Left renal pelvis (tissue), 4 donors: ENCODE measurements around the gene ARHGAP11B.
"Not testable (repeated sequence)": the region's sequence is repeated elsewhere in the genome, so short reads cannot be mapped to it uniquely, and the experiment has no call there.

ENCODE experiments used
- DNase-seq, 4 donors: peaks; one replicate each; pipeline ENCODE4 v3.0.0-alpha.2; 2013; ENCODE audit warnings: low read depth in 4 of 4, low spot score in 3 of 4

ARHGAP11B gene

GRCh38 chr15:30625436-30626193 lies at the start of gene ARHGAP11B:
Gene ARHGAP11B (plus strand): TSS chr15:30626128.
- peak; percentile 96 to 99 (median 98) for DNase-seq

DNA sequence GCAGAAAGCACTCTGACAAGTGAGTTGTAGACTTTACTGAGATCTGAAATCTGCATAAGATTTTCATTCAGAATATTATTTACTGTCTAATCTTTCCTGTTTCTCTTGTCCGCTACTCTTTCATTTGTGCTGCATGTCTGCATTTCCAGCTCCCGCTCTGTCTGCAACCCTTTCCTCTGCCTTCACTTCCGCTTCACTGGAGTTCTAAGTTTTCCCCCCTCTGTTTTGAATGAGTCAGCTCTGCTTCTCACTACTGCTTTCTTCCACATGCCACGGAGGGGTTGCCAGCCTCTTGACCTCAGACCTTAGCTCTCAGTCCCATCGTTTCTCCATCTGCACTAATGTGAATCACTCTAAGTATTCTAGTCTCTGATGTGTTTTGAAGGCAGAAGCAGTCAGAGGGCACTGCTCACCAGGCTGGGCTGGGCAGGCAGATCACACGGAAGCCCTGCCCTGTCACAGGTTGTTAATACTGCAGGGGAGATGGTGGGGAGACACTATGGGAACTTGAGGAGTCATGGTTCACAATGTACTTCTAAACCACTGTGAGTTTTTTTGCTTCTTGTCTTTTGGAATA lies 46.4 kb upstream of the ARHGAP11B start:
- not testable (repeated sequence) for DNase-seq

GRCh38 chr15:30580716-30581115 lies 45.2 kb upstream of the ARHGAP11B start:
- not testable (repeated sequence) for DNase-seq

DNA sequence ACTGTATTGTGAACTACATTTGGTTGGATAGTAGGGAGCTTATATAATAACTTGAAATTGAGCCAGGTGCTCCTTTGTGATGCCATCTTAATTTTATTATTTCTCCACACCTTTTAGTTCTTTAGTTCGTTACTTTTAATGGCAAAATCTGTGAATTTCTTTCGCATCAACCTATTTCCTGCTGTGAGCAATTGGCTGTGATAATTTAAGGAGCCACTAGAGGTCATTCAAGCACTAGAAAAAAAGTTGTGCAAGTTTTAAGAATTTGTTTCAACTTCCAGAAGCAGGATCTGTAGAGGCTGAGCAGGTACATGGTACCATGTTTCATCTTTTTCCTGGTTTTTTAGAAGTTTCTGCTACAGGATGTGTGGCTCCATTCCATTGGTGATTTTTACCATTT lies 27.0 kb upstream of the ARHGAP11B start:
- DNase-seq = not testable (repeated sequence)

DNA sequence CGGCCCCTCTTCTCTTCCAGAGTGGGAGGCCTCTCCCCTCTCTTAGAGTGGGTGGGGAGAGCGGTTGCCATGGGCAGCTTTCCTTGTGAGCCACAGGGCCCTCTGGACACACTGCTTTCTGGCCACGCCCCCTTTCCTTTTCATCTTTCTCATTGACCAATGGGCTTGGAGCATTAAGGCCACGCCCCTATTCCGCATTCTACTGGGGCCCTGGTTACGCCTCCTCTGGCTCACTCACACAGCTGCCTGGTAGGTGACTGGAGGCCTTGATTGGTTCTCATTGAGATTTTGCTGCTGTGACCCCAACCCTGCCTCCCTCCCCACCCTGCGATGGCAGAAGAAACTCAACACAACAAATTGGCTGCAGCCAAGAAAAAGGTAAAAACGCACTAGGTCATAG lies 22.1 kb upstream of the ARHGAP11B start, which contains the start of gene GOLGA8H:
Gene GOLGA8H (plus strand): TSS at position 233 of the 400 bp plus-strand sequence. CDS start 98 bp downstream, at position 331.
- DNase-seq = not testable (repeated sequence)

DNA sequence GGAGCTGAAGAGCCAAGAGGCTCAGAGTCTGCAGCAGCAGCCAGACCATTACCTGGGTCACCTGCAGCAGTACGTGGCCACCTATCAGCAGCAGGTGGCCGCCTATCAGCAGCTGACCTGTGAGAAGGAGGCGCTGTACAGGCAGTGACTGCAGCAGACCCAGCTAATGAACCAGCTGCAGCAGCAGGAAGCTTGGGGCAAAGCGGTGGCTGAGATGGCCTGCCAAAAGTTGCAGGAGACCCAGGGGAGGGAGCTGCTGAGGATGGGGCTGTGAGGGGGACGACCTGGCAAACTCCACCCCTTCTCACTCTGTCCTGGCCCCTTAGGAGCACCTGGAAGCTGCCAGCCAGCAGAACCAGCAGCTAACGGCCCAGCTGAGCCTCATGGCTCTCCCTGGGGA lies 13.7 kb upstream of the ARHGAP11B start:
- not testable (repeated sequence) for DNase-seq

DNA sequence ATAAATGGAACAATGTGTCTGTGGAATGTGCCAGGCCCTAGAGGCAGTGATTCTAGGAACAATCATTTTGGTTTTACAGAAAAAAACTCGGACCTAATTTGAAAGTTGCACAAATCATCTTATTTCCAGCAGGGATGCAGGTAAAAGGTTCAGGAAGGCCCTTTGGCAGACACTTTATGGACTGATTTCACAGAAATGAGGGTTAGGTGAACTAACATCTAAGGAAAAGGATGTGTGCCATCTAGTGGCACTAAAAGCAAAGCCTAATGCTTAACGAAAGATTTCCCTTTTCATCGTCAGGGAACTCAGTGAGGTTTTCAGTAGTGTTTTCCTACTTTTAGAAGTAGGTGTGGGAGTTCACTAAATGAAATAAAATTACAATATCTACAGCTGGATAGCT lies 4.6 kb upstream of the ARHGAP11B start:
- not testable (repeated sequence) for DNase-seq

GRCh38 chr15:30626194-30626565 lies 252 bp downstream of the ARHGAP11B start:
- peak in 2 of 4 donors; percentile 6 to 21 for DNase-seq

DNA sequence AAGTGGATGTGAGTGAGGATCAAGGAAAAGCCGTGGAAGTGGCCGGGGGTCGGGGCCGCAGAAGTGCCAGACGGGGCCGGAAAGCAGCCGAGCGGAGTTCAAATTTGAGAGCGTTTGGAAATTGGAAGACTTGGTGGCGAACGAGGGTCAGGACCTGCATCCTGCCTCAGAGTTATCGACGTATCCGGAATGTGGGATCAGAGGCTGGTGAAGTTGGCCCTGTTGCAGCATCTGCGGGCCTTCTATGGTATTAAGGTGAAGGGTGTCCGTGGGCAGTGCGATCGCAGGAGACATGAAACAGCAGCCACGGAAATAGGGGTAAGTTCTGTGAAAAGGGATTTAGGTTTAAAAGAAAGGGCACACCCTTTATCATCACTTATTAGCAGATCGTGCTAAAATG lies 704 bp downstream of the ARHGAP11B start:
- not testable (repeated sequence) for DNase-seq

DNA sequence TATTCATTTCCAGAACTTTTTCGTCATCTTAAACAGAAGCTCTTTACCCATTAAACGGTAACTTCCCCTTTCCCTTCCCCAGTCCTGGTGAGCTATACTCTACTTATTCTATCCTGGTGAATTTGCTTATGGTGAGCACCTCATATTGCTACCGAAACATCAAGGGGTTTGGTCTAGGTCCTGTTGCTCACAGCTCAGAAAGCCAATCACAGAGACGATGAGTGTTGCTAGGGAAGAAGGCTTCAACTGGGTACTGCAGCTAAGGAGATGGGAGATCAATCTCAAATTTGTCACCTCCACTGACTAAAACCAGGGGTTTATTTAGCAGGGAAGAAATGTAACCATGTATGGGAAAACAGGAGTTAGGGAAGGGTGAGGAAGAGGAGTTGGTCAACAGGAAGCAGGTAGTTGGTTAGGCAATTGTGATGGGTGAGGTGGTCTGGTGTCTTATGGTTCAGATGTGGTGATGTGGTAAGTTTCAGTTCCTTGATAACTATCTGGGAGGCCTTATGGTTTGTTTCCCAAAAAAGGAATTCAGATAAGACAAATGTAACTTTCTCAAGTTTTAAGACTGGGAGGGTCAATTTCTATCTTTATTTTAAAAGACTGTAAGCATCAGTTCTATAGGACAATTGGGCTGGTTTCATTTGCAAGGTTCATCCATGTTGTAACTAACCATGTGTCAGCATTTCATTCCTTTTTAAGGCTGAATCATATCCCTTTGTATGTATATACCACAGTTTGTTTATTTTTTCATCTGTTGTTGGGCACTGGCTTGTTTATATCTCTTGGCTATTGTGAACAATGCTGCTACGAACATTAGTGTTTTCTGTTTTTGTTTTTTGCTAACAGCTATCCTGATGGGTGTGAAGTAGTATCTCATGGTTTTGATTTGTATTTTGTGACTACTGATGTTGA lies 24.3 kb downstream of the ARHGAP11B start:
- no peak for DNase-seq

DNA sequence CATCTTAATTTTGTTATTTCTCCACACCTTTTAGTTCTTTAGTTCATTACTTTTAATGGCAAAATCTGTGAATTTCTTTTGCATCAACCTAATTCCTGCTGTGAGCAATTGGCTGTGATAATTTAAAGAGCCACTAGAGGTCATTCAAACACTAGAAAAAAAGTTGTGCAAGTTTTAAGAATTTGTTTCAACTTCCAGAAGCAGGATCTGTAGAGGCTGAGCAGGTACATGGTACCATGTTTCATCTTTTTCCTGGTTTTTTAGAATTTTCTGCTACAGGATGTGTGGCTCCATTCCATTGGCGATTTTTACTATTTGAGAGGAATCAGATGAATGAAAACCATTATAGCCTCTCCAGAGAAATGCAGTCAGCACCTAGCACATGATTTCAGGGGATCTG lies 35.2 kb downstream of the ARHGAP11B start:
- peak in 1 of 4 donors; percentile 4 for DNase-seq

DNA sequence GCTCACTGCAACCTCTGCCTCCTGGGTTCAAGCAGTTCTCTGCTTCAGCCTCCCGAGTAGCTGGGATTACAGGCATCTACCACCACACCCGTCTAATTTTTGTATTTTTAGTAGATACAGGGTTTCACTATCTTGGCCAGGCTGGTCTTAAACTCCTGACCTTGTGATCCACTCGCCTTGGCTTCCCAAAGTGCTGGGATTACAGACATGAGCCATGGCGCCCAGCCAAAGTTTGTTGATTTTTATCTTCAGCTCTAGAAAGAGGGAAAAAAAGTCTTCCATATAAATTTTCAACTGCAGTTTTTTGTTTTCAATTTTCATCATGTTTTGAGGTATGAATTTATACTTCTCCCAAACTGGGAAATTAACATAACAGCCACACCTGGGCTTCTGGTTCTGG lies 43.7 kb downstream of the ARHGAP11B start:
- not testable (repeated sequence) for DNase-seq

DNA sequence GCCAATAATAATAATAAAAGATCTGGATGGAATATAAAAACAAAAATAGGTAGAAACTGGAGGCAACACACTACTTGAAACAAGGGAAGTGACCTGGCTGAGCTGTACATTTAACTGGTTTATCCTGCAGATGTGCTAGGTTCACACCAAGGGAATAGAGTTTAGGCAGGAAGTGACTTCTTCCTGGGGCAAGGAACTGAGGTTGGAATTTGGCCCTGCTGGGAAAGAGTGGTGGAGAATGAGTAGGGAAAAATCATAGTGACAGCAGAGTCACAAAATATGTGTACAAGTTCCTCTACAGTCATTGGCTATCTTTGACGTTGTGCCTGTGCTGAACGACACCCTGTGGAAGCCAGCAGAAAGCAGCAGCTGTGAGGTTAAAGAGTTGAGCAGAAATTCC lies 44.1 kb downstream of the ARHGAP11B start:
- DNase-seq = no peak

GRCh38 chr15:30671309-30671708 lies 45.4 kb downstream of the ARHGAP11B start:
- no peak for DNase-seq

- no peak for DNase-seq
These were observed 49.2 kb downstream of the ARHGAP11B start for GRCh38 chr15:30675126-30675525.

- not testable (repeated sequence) for DNase-seq
These were observed 50.0 kb downstream of the ARHGAP11B start for GRCh38 chr15:30675891-30676290.

- DNase-seq = not testable (repeated sequence)
These were observed 55.1 kb downstream of the ARHGAP11B start for GRCh38 chr15:30680997-30681396.

DNA sequence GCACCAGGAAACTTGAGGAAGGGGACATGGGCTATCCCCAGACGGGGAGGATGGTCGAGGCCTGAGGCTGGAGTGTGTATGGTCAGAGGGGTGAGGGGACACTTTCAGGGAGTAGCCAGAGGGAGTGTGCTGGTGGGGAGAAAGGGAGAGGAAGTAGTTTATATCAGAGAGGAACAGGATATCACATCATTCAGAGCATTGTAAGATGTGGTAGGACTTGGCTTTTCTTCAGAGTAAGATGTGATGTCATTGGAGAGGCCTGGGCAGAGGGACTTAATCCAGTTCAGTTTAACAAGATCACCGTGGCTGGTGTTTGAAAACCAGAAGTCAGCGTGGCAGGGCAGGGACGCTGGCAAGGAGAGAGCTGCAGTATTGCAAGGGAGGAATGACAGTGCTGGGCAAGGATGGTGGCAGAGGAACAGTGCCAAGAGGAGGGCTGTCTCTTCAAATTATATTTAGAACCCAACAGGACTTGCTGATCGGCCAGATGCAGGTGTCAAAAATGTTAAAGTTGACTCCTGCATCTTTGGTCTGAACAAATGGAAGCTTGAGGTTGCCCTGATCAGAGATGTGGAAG lies 59.9 kb downstream of the ARHGAP11B start:
- not testable (repeated sequence) for DNase-seq

DNA sequence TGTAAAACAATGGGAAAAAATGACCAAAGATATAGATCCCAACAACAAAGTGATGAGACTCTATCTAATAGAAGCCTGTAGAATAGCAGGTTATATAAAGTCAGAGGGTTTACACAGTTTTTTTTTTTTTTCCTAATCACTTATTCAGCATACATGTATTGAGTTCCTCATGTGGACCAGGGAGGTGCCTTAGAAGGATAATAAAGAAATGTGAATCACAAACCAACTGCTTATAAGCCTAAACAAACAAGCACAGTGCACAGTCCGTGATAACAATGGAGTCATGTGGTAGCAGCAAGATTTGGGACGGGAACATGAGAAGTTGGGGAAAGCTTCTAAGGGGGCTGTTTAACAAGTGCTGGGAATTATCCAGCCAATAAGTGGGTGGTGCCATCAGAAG lies 60.7 kb downstream of the ARHGAP11B start:
- DNase-seq = not testable (repeated sequence)
